K562 (cell line): ENCODE measurements around the gene PPFIA3.

Source experiments
- ETS2 ChIP-seq: IDR thresholded peaks from 2 replicates; pipeline ENCODE4 v1.6.1; 2016; ENCODE audit warnings: borderline replicate concordance, missing genetic modification characterization, mild to moderate bottlenecking, moderate library complexity, missing compliant biosample characterization; ENCODE audit not compliant: poor library complexity, severe bottlenecking
- FOXM1 ChIP-seq, 2 experiments: fragments of 450-650 bp in 1 of 2; sonication (generic) in 1 of 2; formaldehyde crosslinking in 1 of 2; IDR thresholded peaks; 2 replicates each; pipeline versions ENCODE4 v1.6.1 to v1.9.0; 2017 to 2022; ENCODE audit warnings: low read depth in 2 of 2, mild to moderate bottlenecking in 2 of 2, missing genetic modification reagents in 1 of 2, moderate library complexity in 1 of 2
- POLR2A ChIP-seq: fragments of 450-650 bp; conservative IDR thresholded peaks from 2 replicates; pipeline ENCODE4 v1.6.1; 2016
- SRSF7 ChIP-seq: fragments of 200-400 bp; formaldehyde crosslinking; optimal IDR thresholded peaks from 2 replicates; pipeline ENCODE3; 2017; ENCODE audit warnings: mild to moderate bottlenecking, low read depth, low read length

DNA sequence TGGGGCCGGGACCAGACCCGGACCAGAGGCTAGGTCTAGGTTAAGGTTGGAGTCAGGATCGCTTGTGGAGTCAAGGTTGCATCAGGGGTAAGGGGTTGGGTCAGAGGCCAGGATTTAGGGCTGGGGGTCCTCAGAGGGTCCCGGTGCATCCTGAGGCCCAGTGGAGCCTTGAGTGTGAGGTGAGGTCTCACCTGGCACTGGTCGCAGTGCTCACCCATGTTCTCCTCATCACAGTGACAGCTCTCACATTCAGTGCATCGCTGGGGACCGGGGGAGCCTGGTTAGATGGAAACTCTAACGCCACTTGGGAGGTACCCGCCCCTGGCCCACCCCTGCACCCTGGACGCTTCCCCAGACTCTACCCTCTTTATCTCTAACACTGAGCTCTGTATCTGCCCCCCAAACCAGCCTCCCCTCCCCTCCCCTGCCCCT is 32.8 kb downstream of the PPFIA3 start:
- no peak for TF ChIP-seq POLR2A
- no peak for TF ChIP-seq FOXM1 (IDR thresholded peaks at IDR 0.05; ENCODE audit: low read depth)
- TF ChIP-seq FOXM1 (CRISPR knock-in tag; IDR thresholded peaks at IDR 0.05; ENCODE audit: low read depth): no peak
- no peak for TF ChIP-seq ETS2 (tag)
- no peak for TF ChIP-seq SRSF7
